ENCODE results near the gene BZW2.
A peak's percentile ranks its signal among the peaks of the same experiment; 100 is the strongest.

Gene BZW2

DNA sequence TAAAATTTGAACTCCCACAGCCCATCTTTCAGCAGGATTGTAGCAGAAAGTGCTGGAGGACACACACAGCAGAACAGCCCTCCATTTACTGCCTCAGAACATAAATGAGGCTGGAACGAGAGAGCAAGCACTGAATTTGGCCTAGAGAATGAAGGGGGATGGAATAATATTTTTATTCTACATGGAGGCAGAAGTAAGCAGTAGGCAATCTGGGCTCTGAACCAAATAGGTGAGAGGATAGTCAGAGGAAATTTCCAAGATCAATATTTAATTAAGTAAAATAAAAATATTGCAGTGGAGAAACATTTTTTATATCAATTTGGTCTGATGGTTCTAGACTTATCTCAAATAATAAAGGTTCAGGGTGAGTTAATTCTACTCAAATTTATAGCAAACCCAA lies 78.4 kb downstream of the BZW2 start:
- DNase-seq: no peak

- no peak for DNase-seq
Observed at GRCh38 chr7:16726189-16726588, 80.2 kb downstream of the BZW2 start.

- DNase-seq: no peak
Observed at GRCh38 chr7:16727736-16728135, 81.8 kb downstream of the BZW2 start.

- DNase-seq: no peak
Observed at GRCh38 chr7:16728811-16729210, 82.8 kb downstream of the BZW2 start.

- DNase-seq: no peak
Observed at GRCh38 chr7:16729541-16729940, 83.6 kb downstream of the BZW2 start.

DNA sequence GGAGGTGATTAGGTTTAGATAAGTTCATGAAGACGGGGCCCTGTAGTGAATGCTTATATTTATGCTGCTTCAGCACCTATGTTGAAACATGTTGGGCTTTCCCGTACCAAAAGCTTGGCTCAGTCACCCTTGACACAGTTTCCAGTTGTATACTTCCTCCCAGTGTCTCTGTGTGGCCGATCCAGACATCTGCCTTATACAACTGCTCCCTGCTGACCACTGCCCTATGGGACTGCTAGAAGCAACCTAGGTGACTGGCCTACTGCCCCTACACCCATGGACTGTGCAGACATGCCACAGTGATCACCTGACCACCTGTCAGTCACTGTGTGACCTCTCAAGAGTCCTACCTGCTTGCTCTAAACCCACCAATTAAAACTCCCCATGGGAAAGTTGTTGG lies 85.0 kb downstream of the BZW2 start:
- DNase-seq: no peak

GRCh38 chr7:16732828-16733227 lies 86.8 kb downstream of the BZW2 start:
- DNase-seq: no peak

DNA sequence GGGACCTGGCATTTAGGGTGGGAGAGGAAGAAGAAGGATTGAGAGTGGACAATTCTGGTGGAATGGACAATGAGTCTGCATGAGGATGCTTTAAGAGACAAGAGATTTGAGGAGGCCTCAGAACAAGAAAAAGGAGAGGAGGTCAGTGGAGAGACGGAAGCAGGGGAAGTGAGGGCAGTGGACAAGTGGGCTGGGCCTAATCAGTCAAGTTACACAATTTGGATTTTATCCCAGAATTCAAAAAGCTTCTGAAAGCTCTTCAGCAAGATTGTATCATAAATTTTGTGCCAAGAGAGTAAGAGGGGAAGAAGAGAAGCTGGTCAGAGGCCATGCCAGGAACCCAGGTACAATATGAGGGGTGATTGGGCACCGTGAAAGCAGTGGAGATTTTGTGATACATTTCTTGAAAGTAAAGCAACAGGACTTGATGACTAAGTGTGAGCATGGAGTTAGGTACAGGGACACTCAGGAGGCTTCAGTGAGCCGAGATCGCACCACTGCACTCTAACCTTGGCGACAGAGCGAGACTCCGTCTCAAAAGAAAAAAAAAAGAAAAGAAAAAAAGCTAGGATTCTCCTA lies 88.3 kb downstream of the BZW2 start:
- no peak for DNase-seq

DNA sequence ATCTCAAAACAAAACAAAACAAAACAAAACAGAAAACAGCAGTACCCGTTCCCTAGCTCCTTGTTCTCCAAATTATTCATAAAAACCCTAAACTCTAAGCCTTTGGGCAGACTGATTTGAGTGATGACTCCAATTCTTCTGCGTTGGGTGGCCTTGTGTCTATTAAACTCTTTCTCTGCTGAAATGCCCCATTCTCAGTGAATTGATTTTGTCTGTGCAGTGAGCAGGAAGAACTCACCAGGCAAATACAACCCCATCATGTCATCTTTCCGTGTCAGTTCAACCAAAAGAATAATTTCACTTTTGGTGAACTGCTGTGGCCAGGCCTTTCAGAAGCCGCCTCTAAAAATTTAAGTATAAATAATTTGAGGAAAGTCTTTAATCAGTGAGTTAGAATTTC lies 89.0 kb downstream of the BZW2 start:
- no peak for DNase-seq

GRCh38 chr7:16738011-16738688 lies 92.2 kb downstream of the BZW2 start:
- no peak for DNase-seq

GRCh38 chr7:16739863-16740622 lies 94.1 kb downstream of the BZW2 start:
- DNase-seq: no peak

DNA sequence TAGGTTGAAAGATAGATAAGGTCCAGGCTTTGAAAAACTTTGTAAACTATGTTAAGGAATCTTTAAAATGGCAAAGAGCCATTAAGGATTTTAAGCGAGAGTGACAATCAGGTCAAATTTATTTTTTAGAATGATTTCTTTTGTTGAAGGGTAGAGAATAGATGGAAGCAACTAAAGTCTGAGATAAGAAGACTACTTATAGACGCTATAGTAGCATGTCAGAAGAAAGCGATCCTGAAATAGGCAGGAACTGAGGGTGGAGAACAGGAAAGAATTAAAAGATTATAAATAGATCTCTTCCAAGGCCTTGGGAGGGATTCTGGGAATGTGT lies 94.6 kb downstream of the BZW2 start:
- no peak for DNase-seq

DNA sequence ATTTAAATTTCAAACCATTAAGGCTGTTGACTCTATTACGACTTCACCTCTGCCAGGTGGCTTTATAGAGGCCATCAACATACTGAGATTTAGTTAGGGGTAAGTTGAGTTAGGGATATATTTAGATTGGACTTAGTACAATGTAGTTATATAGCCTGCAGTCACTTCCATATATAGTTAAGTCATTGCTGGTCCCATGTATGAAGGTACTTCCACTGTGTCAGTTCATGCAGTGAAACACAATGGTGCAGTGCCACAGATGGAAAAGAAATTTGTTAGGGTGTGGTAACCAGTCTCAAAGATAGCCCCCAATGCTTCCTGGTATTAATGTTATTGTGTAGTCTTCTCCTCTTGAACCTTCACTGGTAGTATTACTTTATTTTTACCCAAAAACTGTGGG lies 95.0 kb downstream of the BZW2 start:
- DNase-seq: no peak

- DNase-seq: no peak
Observed at GRCh38 chr7:16741676-16742075, 95.7 kb downstream of the BZW2 start.

DNA sequence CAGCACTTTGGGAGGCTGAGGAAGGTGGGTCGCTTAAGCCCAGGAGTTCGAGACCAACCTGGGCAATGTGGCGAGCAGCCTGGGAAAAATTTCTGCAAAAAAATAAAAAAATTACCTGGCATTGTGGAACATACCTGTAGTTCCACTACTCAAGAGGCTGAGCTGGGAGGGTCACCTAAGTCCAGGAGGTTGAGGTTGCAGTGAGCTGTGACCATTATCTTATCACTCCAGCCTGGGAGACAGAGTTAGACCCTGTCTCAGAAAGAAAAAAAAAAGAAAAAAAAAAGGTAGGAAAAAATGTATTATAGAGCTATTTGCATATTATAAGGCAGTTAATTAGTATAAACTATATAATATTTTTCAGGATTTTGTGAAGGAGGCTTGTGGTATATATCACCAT lies 96.6 kb downstream of the BZW2 start:
- no peak for DNase-seq

- no peak for DNase-seq
Observed at GRCh38 chr7:16743236-16743635, 97.3 kb downstream of the BZW2 start.

DNA sequence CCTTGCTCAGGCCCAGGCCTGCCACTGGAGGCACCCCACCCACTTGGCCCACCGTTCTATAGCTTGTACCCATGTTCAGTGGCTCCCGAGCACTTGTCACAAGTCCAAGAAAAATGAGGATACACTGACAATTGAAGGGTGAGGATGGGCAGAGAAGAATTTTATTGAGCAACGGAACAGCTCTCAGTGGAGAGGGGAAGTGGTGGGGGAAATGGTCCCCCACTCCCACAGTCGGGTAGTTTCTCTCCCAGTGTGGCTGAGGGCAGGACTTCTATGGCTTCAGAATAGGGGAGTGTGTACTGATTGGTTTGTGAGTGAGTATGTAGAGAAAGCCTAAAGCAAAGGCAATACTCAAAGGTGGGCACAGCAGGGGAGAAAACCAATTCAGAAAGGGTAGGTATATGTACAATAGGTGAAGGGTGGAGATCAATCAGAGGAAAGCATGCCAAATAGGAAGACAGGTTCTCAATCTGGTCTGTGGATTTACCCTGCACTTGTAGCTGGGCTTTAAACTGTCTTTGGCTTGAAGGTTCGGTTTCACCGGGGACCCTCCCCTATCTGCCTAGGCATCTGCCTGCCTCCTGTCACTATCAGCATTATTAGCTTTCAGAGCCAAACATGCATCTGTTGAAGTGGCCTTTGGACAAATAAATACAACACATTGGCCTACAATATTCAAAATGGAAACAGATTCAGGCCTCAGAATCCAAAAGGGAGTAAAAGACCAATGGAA lies 98.7 kb downstream of the BZW2 start:
- DNase-seq: no peak

DNA sequence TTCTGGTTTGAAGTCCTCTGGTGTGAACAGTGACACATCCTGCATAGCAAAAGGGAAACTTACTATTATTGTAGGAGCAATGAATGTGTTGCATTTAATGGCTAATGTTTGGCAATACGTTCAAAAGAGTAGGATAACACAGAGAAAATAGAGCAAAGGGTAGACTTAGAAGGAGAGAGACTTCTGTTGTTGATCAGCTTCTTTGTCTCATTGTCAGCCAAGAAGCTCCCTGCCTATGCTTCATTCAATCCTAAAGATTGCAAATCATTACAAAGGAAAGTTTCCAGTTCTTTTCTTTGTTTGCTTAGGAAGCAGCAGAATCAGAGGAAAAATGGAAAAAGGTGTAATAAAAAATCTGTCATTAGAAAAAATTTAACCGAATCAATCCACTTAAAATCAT lies 99.7 kb downstream of the BZW2 start:
- DNase-seq: no peak

DNA sequence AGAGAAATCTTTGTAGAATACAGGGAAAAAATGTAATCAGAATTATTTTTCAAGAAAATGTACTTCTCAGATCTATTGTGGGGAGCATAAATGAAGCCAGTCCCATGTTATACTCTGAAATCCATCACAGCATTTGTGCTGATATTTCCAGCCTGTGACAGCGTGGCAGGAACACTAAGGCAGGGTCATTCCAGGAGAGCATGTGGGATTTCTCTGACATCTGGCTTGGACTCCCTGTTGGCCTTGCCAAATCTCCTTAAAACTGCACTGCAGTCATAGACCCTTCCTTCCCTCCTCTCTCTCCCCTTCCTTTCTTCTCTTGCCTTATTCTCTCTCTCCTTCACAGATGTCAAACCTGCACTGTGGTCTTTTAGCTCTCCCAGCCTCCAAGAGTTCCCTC lies 101.1 kb downstream of the BZW2 start:
- DNase-seq: no peak

GRCh38 chr7:16753102-16753931 lies 107.3 kb downstream of the BZW2 start, which contains the start of gene TSPAN13:
Gene TSPAN13, plus strand, starts transcription at chr7:16753755. Its CDS starts 213 bp downstream, at chr7:16753968.
- peak; percentile 94 for DNase-seq

- DNase-seq: peak; percentile 64
Observed at GRCh38 chr7:16753932-16754855, 108.2 kb downstream of the BZW2 start.
